DMS53 treated with DMSO at 0.1 percent for 48 hours (cell line): Measurements from ENCODE around the gene TPSG1.
"Not testable (repeated sequence)": the region's sequence is repeated elsewhere in the genome, so short reads cannot be mapped to it uniquely, and the experiment has no call there.

ENCODE experiments used
- DNase-seq: peaks from one replicate; lab custom pipeline; 2025; ENCODE audit not compliant: unreplicated experiment; lab: John Stamatoyannopoulos, UW

TPSG1 gene

DNA sequence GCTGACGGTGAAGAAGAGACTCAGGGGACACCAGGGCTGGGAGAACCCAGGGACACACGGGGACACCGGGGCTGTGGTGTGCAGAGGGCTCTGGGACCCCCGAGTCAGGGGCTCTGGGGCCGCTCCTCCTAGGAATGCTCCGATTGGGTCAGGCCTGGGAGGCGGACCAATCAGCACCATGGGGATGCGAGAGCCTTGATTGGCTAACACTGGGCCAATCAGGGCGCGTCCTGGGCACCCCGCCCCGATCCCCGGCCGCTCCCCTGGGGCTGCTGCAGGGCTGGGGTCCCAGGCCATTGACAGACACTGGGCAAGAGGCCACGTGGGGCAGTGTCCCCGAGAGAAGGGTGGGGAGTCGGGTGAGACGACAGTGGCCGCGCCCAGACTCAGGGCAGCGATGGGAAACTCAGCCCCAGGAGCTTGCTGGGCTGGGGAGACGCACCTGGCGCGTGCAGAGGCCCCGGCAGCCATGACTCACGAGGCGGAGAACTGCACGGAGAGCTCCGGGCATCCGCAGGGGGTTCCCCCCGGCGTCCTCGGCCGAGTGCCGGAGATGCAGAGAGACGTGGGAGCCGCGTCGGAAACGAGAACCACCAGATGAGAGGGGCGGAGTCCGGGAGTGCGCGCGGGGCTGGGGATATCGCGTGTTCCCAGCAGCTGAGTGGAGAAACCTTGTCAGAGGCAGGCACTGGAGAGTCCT, 7.1 kb upstream of the TPSG1 start:
- not testable (repeated sequence) for DNase-seq

DNA sequence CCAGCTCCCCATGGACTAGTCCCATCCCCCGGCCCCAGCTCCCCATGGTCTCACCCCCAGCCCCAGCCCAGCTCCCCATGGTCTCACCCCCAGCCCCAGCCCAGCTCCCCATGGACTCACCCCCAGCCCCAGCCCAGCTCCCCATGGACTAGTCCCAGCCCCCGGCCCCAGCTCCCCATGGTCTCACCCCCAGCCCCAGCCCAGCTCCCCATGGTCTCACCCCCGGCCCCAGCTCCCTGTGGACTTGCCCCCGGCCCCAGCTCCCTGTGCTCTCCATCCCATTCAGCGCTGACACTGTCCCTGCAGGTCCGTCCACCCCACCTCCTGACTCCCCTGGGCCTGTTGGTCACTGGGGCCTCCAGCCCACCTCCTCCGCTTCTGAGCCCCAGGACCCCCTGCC, 6.2 kb upstream of the TPSG1 start:
- not testable (repeated sequence) for DNase-seq

DNA sequence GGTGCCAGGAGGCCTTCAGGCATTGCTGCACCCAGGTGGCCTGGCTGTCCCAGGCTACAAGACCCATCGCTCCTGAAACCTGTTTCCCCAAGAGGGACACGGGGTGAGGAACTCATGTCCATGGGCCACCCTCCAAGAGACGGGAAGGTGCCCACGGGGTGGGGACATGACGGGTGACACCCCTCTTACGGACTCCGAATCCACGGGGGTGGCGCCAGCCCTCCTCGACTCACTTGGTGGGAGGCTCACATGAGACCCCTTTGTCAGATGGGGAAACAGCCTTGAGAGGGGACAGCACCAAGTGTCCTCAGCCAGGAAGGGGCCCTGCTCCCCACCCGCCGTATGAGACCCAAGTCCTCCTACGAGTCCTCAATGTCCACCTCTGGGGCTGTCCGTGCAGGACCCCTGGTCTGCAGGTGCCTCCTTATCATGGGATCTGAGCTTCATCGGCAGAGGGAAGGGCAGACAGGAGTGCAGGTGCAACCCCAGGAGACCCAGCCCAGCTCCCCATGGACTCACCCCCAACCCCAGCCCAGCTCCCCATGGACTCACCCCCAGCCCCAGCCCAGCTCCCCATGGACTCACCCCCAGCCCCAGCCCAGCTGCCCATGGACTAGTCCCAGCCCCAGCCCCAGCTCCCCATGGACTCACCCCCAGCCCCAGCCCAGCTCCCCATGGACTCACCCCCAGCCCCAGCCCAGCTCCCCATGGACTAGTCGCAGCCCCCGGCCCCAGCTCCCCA, 5.6 kb upstream of the TPSG1 start:
- DNase-seq: not testable (repeated sequence)

DNA sequence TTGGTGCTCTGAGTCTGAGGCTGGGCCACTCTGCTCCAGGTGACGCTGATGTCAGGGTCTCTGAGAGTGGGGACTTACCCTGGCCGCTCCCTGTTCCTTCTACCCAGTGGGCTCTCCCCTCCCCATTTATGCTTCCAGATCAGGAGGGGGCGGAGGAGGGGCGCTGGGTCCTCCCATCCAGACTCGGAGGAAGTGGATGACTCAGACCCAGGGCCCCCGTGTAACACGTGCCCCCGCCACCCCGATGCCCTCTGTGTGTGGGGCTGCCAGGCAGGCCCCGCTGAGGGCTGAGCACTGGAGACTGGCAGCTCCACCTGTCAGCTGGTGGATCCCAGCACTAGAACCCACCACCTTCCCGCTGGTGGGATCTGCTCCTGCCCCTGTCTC, 5.0 kb upstream of the TPSG1 start, which contains the start of gene TPSB2:
Gene TPSB2, minus strand, starts transcription at position 101 of the 387 bp plus-strand sequence. CDS start 233 bp downstream, outside the sequence.
- not testable (repeated sequence) for DNase-seq

DNA sequence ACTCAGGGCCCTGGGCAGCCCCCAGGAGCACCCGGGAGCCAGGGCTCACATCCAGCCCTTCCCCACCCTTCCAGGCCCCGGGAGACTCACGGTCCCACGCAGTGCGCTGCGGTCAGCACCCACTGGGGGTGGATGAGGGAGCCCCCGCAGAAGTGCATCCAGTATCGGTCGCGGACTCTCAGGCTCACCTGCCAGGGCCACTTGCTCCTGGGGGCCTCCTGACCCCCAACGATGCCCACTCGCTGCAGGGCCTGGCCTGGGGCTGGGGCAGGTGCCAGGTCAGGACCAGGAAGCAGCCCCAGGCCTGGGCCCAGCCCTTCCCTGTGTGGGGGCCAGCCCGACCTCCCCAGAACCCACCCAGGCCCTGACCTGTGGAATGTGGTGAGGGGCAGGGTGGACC, 4.4 kb upstream of the TPSG1 start:
- not testable (repeated sequence) for DNase-seq

DNA sequence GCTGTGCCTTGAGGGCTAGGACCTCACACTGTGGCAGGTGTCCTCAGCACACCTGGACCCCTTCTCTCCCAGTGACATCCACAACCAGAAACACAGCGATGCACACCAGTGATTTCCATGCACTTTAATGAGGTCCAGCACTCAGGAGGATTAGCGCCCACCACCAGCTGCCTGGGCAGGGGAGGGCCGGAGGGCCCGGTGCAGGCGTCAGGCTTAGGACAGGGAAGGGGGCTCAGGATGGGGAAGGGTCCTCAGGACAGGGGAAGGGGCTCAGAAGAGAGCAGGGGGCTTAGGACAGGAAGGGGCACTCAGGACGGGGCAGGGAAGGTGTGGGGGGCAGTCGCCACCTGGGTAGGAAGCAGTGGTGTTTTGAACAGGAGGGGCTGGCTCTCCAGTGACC, 3.2 kb upstream of the TPSG1 start:
- DNase-seq: not testable (repeated sequence)

DNA sequence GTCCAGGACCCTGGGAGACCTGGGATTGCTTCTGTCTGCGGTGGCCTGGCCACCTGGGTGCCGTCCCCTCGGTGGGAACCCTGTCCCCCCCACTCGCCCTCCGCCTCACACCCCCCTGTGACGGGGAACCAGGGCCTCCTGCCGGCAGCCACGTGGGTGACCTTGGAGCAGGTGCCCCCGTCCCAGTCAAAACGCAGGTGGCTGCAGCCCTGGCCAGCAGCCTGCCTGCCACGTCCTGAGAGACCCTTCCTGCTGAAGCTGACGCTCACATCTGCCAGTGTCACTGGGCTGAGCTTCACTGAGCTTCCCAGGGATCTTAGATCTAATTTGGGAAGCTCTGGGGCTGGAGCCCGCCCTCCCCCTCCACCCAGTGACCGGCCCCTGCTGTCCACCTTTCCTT, 1.6 kb upstream of the TPSG1 start:
- DNase-seq: not testable (repeated sequence)

DNA sequence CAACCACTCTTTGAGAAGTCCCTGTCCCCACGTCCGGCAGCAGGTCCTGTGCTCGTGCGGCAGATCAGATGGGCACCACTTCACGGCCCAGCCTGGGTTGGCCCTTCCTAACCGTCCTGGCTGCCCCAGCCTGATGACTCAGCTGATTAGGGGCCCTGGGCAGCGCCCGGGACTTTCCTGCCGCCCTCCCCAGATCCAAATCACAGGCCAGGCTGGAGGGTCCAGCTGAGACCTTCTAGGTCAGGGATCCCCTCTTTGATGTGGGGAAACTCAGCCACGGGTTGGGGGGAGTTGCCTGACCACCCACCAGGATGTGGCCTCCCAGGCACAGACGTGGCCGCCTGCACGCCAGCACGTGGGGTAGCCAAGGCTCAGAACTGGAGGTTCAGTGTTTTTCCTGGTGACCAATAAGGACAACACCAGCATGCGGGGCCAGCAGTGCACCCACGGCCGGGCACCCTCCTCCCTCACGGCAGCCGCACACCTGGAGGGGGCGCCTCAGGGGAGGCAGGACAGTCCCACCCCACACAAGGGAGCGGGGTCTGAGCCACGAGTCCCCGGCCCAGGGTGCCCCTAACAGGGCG, 752 bp upstream of the TPSG1 start:
- DNase-seq: not testable (repeated sequence)

DNA sequence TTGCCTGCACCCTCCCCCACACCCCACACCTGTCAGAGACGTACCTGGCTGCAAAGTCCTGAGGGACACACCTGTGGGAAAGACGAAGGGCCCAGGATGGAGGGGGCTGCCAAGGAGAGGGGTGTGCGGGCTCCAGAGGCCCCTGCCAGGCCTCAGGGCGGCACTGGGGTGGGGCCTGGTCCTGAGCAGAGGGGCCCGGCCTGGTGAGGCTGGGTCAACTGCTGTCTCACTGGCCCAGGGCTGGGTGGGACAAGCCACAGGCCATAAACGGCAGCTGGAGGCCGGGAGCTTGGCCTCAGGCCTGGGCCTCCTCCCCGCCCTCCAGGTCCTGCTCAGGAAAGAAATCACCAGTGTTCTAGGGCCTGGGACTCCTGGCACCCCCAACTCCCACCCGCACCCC, 510 bp downstream of the TPSG1 start:
- no peak for DNase-seq

DNA sequence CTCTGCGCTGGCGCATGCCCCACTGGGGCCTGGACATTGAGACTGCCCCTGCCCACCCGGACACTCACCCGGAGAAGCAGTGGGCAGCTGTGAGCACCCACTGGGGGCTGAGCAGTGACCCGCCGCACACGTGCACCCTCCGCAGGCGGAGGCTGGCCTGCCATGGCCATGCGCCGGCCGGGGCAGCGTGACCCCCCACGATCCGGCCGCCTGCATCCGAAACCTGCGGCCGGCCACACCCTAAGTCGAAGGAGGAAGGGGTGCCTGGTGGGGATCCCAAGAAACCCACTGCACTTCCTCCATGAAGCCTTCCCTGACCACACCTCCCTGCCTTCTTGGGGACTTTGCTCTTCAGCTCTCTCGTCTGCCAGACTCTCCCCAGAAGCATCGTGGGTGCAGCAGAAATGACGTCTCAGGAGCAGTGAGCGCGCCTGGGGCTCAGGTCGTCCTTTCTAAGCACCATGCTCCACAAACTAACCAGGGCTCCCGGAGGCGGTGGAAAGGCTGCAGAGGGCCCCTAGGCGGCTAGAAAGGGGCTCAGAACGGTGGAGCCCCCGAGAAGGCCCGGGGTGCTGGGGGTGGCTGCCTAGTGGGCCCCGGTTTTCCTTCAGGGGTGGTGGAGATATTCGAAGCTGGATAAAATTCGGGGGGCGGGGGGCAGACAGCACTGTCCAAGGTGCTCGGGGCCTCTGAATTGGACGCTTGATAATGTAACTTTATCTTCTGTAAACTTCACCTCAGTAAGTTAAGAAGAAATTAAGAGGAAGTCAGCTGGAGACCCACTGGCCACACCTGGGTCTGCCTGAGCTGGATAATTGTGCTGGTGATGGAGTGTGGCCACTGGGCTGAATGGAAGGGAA, 1.5 kb downstream of the TPSG1 start:
- DNase-seq: no peak

DNA sequence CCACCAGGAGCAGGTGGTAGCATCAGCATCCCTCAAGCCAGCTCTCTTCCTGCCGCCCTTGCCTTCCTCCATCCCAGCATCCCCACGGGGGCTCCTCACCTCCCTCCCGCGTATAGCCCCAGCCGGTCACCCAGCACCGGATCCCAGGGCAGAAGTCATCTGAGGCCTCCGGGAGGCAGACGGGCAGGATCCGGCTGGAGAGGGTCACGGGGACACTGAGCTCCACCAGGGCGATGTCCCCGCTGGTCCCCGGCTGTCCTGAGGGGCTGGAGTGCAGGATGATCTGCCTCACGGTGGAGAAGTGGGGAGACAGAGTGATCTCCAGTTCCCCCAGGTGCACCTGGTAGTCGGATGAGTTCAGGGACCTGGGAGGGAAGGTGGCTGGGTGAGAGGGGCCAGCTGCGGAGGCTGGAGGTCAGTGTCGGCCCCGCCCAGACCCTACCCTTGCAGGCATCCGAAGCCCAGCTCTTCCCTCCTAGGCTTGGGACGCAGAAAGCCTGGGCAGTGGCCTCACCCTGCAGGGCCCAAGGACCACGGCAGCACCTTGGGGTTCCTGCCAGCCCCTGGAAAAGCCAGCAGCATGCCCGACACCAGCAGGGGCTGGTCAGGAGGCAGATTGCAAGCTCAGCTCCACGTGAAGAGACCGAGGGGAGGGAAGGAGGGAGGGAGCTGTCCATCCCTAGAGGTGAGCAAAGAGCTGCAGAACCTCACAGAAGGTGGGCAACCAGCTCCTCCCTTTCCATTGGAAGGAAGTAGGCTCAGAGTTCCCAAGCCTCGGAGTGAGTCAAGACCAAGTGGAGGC, 2.3 kb downstream of the TPSG1 start:
- no peak for DNase-seq

DNA sequence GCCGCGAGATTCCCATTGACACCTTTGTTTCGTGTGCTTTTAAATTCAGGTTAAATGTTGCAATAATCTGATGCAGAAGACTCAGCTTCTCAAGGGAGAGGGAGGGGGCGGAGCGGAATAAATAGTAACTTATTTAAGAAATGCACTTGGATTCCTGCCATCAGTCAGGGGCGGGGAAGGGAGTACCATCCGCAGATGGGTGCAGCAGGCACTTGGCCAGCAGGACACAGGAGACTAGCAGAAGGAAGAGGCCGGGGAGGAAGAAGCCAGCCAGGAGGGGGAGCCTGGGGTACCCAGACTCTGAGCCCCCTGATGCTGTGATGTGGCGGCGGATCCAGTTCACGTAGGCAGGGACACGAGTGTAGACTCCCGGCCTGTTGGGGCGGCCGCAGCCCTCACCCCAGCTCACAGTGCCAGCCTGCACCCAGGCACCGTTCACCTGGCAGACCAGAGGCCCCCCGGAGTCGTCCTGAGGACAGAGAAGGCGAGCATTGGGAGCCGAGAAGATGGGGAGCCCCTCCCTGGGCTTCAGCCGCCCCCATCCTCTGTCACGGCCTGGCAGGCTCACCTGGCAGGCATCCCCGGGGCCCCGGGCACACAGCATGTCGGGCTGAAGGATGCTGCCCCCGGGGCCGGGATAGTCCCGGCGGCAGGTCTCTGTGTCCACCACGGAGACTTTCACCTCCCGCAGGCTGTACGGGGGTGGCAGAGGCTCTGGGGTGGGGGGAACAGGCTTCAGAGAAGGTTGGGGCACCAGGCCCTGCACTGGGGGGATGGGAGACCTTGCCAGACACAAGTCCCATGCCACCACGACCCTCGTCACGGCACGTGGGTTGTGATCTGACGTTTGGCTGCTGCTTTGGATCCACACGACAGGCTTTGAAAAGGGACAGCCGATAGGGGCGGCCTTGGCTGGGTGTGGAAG, 3.2 kb downstream of the TPSG1 start:
- DNase-seq: no peak

DNA sequence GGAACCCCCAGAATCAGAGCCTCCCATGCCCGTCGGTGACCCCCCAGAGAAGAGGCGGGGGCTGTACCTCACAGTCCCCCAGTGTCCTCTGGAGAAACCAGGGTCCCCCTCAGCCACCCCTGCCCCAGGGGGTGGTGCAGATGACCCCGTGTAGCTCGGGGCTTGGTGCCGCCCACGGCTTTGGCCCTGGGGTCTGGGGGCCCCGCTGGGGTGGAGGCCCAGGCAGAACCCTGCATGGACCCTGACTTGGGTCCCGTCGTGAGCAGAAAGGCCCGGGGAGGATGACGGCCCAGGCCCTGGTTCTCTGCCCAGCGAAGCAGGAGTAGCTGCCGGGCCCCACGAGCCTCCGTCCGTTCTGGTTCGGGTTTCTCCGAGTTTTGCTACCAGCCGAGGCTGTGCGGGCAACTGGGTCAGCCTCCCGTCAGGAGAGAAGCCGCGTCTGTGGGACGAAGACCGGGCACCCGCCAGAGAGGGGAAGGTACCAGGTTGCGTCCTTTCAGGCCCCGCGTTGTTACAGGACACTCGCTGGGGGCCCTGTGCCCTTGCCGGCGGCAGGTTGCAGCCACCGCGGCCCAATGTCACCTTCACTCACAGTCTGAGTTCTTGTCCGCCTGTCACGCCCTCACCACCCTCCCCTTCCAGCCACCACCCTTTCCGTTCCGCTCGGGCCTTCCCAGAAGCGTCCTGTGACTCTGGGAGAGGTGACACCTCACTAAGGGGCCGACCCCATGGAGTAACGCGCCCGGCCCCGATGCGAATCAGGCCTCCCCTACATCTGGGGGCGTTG, 4.0 kb downstream of the TPSG1 start:
- DNase-seq: no peak

DNA sequence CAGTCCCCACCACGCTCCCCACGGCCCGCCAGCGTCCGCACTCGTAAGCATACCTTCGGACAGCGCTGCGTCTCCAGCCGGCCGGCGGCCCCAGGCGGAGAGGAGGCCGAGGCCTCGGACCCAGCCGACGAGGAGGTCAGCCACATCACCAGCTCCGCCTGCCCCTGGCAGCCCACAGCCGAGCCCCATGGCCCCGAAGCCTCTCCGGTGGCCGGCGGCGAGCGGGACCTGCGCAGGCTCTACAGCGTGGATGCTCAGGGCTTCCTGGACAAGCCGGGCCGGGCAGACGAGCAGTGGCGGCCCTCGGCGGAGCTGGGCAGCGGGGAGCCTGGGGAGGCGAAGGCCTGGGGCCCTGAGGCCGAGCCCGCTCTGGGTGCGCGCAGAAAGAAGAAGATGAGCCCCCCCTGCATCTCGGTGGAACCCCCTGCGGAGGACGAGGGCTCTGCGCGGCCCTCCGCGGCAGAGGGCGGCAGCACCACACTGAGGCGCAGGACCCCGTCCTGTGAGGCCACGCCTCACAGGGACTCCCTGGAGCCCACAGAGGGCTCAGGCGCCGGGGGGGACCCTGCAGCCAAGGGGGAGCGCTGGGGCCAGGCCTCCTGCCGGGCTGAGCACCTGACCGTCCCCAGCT, 4.9 kb downstream of the TPSG1 start:
- no peak for DNase-seq

DNA sequence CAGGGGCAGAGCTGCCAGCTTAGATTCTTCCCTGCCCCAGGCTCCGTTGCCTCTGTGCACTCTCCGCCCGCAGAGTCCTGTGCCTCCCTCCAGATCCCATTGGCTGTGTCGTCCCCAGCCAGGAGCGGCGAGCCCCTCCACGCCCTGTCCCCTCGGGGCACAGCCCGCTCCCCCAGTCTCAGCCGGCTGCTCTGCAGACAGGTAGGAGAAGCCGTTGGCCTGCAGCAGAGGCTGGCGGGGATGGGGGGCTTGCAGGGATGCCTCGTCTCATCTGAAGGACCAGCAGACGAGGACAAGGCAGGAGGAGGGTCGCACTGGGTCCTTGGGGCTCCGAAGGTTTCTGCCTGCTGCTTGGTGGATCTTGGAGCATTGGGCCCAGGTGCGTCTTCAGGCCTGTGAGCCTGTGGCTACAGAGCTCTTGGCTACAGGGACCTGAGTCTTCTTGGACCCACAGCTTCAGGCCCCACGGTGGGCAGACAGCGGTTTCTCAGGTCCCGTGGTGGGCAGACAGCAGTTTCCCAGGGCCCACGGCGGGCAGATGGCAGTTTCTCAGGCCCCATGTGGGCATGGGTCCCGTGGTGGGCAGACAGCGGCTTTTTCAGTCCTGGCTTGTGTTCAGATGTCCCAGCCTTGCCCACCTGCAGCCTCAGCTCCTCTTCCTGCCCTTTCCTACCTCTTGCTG, 6.0 kb downstream of the TPSG1 start:
- no peak for DNase-seq

DNA sequence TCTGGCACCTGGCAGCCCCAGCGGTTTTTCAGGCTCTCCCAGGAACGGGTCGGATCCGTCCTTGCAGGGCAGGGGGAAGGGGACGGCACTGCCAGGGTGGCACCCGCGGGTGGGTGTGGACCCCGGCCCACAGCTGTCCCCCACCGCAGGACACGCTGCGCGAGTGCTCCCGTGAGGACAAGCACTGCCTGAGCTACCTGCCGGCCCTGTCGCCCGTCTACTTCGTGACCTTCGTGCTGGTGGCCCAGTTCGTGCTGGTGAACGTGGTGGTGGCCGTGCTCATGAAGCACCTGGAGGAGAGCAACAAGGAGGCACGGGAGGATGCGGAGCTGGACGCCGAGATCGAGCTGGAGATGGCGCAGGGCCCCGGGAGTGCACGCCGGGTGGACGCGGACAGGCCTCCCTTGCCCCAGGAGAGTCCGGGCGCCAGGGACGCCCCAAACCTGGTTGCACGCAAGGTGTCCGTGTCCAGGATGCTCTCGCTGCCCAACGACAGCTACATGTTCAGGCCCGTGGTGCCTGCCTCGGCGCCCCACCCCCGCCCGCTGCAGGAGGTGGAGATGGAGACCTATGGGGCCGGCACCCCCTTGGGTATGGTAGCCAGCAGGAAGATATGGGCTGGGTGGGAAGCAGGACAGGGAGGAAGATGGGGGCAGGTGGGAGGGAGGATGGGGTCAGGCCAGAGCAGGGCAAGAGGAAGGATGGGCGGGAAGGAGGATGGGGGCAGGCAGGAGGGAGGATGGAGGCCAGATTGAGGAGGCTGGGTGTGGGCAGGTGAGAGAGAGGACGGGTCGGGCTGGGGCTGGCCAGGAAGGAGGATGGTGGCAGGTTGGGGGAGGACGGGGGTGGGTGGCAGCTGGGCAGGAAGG, 6.8 kb downstream of the TPSG1 start:
- DNase-seq: no peak

DNA sequence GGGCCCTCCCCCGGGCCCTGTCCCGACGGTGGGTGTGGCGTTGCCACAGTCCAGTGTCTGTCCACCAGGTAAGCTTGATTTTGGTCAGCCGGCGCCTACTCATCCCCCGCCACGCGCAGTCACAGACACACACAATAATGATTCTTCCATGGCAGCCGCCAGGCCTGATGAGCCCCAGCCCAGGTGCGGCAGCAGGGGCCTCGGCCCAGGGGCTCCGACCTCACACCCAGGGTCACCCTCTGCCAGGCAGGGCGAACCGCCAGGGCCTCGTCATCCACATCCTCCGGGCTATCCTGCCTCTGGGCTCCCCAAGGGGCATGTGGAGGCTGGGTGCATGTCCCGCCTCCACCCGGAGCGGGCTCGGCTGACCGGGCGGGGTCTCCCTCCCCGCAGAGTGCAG, 7.5 kb downstream of the TPSG1 start:
- no peak for DNase-seq
